Upper lobe of left lung (tissue), 6 donors: ENCODE results near the gene KIRREL3. TPM values are rescaled to one million over a fixed set of nuclear protein-coding genes. Genes with fewer than 3 reads are reported as not detected.

ENCODE experiments used
- ATAC-seq, 2 donors: fragments of 200-7000 bp; cut with Tn5 transposase; one replicate each; pipeline ENCODE4 v1.9.1; 2022; ENCODE audit warnings: mild to moderate bottlenecking in 2 of 2, moderate library complexity in 2 of 2; ENCODE audit not compliant: low FRiP score in 2 of 2
- DNase-seq, 2 donors: peaks; one replicate each; pipeline ENCODE4 v3.0.0-alpha.2; 2019 to 2020
- H3K27ac ChIP-seq, 4 donors: fragments of 200-600 bp; sonication (generic); one replicate each; pipeline ENCODE4 v1.5.1; 2016 to 2019
- H3K27me3 ChIP-seq, 4 donors: fragments of 200-600 bp; sonication (generic); one replicate each; pipeline ENCODE4 v1.5.1; 2017 to 2019
- H3K36me3 ChIP-seq, 4 donors: fragments of 200-600 bp; sonication (generic); one replicate each; pipeline ENCODE4 v1.5.1; 2016 to 2019
- H3K4me1 ChIP-seq, 4 donors: fragments of 200-600 bp; sonication (generic); one replicate each; pipeline ENCODE4 v1.5.1; 2018 to 2019
- H3K4me3 ChIP-seq, 4 donors: fragments of 200-600 bp; sonication (generic); one replicate each; pipeline ENCODE4 v1.5.1; 2017 to 2019; ENCODE audit warnings: mild to moderate bottlenecking in 2 of 4, moderate library complexity in 1 of 4
- H3K9me3 ChIP-seq, 4 donors: fragments of 200-600 bp; sonication (generic); one replicate each; pipeline ENCODE4 v1.5.1; 2018 to 2019
- EP300 ChIP-seq, 4 donors: sonication (generic); formaldehyde crosslinking; IDR thresholded peaks; one replicate each; pipeline ENCODE4 v1.5.1; 2017; ENCODE audit warnings: antibody characterized with exemption in 4 of 4, control low read depth in 2 of 4
- POLR2A ChIP-seq, 4 donors: fragments of 450-650 bp; IDR thresholded peaks; one replicate each; pipeline ENCODE4 v1.5.1; 2016 to 2017; ENCODE audit warnings: antibody characterized with exemption in 4 of 4, mild to moderate bottlenecking in 2 of 4
- POLR2AphosphoS5 ChIP-seq, 2 donors: sonication (generic); formaldehyde crosslinking; IDR thresholded peaks; one replicate each; pipeline ENCODE4 v1.5.1; 2017; ENCODE audit warnings: antibody characterized with exemption in 2 of 2
- WGBS, 2 donors: methylation state at CpG; one replicate each; pipeline ENCODE4 v1.1.5; 2017 to 2018; 5-methylcytosine and 5-hydroxymethylcytosine counted together
- total RNA-seq, 6 donors: library from RNA; depleted of rRNA in 4 of 6; stranded (reverse); fragments of >200 nt in 4 of 6; gene quantifications; one replicate each; pipeline versions ENCODE4 v1.1.0 to v1.2.1, GENCODE V29; 2016 to 2021
- TF ChIP-seq, protein P1 (sequence below), 6 experiments: fragments of 450-650 bp in 4 of 6; fragments of 200-600 bp in 2 of 6; sonication (generic) in 2 of 6; IDR thresholded peaks; one replicate each; pipeline ENCODE4 v1.5.1; 2016 to 2019; ENCODE audit warnings: antibody characterized with exemption in 6 of 6
- donor health status: DM: no; HTN: no; CAD: no; lungs with moderate emphysema.
- donor health status: DM: no; HTN: yes; CAD: no; lungs with severe emphysema.

The KIRREL3 gene
- total RNA-seq, 6 donors from 2014 or later = 0.22 to 0.24 TPM; not detected in 4

DNA sequence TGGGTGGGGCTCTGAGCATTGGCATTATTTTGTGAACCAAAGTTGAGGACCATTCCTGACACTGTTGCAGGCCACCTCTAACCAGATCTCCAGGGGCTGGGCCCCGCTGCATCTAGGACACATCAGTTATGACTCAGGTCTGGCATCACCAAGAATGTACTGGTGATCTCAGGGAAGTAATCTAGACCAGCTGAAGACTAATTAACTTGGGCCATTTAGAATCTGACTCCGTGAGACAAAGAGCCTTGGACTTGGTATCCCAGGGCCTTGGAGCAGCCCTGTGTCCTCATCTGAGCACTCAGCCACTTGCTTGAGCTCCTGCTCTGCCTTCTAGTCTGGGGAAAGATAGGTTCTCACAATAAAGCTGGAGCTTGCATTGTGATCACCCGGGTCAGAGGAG, 200.6 kb downstream of the KIRREL3 start:
- 86 to 92% methylated on average over 3 of the region's 3 CpGs for WGBS, 2 donors
- H3K36me3 ChIP-seq = no peaks in the 10 kb centered on the region
- H3K4me1 ChIP-seq = peaks cover 0 to 3% (median 0%) of the 10 kb centered on the region in 4 donors
- H3K27ac ChIP-seq = no peak overlapping the region
- no peak overlapping the region for H3K4me3 ChIP-seq
- H3K9me3 ChIP-seq = no peaks in the 10 kb centered on the region
- H3K27me3 ChIP-seq = no peaks in the 10 kb centered on the region
- TF ChIP-seq EP300 (IDR thresholded peaks at IDR 0.05) = no peak
- TF ChIP-seq POLR2A (IDR thresholded peaks at IDR 0.05) = no peak
- TF ChIP-seq POLR2AphosphoS5 (IDR thresholded peaks at IDR 0.05) = no peak
- TF ChIP-seq, protein P1, sequence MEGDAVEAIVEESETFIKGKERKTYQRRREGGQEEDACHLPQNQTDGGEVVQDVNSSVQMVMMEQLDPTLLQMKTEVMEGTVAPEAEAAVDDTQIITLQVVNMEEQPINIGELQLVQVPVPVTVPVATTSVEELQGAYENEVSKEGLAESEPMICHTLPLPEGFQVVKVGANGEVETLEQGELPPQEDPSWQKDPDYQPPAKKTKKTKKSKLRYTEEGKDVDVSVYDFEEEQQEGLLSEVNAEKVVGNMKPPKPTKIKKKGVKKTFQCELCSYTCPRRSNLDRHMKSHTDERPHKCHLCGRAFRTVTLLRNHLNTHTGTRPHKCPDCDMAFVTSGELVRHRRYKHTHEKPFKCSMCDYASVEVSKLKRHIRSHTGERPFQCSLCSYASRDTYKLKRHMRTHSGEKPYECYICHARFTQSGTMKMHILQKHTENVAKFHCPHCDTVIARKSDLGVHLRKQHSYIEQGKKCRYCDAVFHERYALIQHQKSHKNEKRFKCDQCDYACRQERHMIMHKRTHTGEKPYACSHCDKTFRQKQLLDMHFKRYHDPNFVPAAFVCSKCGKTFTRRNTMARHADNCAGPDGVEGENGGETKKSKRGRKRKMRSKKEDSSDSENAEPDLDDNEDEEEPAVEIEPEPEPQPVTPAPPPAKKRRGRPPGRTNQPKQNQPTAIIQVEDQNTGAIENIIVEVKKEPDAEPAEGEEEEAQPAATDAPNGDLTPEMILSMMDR (IDR thresholded peaks at IDR 0.05) = no peak
- no peak for DNase-seq
- ATAC-seq = peak in 1 of 2 donors; percentile 21

DNA sequence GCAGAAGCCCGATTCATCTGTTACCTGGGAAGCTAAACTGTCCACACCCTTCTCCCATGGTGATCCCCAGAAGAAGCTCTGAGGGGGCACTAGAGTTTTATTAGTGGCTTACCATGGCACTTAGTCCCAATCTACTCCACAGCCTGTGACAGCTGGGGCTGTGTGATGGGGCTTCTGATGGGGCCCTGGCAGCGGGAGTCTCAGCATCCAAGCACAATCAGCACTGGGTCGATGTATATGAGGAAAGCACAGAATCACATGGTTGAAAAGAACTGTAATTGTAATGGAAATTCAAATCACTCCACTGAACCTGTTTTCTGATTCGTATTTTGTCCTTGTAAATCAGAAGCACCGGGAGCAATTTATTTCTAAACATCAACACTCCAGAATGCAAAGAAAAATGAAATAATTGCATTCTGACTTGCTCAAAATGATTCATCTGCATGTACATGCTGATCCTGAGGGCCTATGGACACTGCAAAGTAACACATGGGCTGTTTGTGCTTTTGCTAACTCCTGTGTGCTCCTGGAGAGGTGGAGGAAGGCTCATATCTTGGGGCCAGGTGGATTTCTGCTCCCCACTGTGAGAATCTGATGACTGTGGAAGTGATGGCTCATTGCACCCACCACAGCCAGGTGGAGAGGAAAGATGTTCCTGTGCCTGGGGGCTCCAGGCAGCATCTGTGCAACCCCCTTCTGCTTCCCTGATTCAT, 203.0 kb downstream of the KIRREL3 start:
- Histone ChIP-seq H3K9me3 (no peaks in the 10 kb centered on the region), H3K27ac (no peak overlapping the region), H3K4me3 (no peak overlapping the region), H3K27me3 (no peaks in the 10 kb centered on the region), H3K4me1 (no peaks in the 10 kb centered on the region), H3K36me3 (no peaks in the 10 kb centered on the region)
- TF ChIP-seq EP300 (IDR thresholded peaks at IDR 0.05) (no peak), POLR2AphosphoS5 (IDR thresholded peaks at IDR 0.05) (no peak), POLR2A (IDR thresholded peaks at IDR 0.05) (no peak)
- TF ChIP-seq, protein P1 (IDR thresholded peaks at IDR 0.05) = no peak
- DNase-seq (no peak), ATAC-seq (no peak)
- 81 to 89% methylated on average over 5 of the region's 5 CpGs for WGBS, 2 donors

DNA sequence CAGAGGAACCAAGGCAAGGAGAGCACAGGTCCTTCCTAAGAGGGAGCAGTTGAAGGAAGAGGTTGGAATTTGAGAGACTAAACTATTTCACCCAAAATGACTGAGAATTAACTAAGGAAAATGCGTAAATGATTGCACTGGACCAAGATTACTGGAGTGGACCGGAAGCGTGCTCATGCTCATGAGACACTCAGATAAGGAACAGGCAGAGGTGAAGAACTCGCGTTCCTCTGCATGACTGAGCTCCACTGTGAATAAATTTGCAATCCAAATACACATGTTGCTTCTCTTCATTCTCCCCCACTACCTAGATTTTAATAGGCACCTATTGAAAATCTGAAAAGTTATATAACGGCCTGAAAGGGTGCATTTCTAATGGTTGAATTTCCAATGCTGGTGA, 207.0 kb downstream of the KIRREL3 start:
- Histone ChIP-seq H3K27ac (no peak overlapping the region), H3K4me3 (no peak overlapping the region), H3K9me3 (no peaks in the 10 kb centered on the region), H3K27me3 (no peaks in the 10 kb centered on the region), H3K36me3 (no peaks in the 10 kb centered on the region), H3K4me1 (no peaks in the 10 kb centered on the region)
- TF ChIP-seq POLR2A (IDR thresholded peaks at IDR 0.05) = no peak
- TF ChIP-seq EP300 (IDR thresholded peaks at IDR 0.05) = no peak
- TF ChIP-seq, protein P1 (IDR thresholded peaks at IDR 0.05) = no peak
- TF ChIP-seq POLR2AphosphoS5 (IDR thresholded peaks at IDR 0.05) = no peak
- DNase-seq (no peak), ATAC-seq (no peak)
- 84 to 88% methylated on average over 6 of the region's 6 CpGs for WGBS, 2 donors

DNA sequence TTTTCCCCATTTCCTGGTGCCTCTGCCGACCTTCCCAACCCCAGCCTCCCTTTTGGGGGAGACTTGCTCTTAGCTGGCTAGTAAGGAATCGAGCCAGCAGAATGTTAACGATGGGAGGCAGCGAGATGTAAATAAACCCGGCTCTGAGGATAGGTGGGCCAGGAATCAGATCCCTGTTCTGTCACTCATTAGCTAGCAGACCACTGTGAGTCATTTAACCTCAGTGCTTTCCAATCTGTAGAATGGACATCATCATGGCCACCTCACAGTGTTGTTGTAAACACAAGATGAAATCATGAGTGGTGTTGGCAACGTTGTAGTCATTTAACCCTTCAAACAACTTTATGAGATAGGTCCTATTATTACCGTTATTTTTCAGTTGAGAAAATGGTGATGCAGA, 208.6 kb downstream of the KIRREL3 start:
- Histone ChIP-seq H3K36me3 (no peaks in the 10 kb centered on the region), H3K27me3 (no peaks in the 10 kb centered on the region), H3K27ac (no peak overlapping the region), H3K4me3 (no peak overlapping the region), H3K9me3 (no peaks in the 10 kb centered on the region), H3K4me1 (no peaks in the 10 kb centered on the region)
- DNase-seq (no peak), ATAC-seq (no peak)
- 69 to 74% methylated on average over 7 of the region's 7 CpGs for WGBS, 2 donors
- TF ChIP-seq EP300 (IDR thresholded peaks at IDR 0.05) (no peak), POLR2AphosphoS5 (IDR thresholded peaks at IDR 0.05) (no peak), POLR2A (IDR thresholded peaks at IDR 0.05) (no peak)
- TF ChIP-seq, protein P1 (IDR thresholded peaks at IDR 0.05) = no peak

DNA sequence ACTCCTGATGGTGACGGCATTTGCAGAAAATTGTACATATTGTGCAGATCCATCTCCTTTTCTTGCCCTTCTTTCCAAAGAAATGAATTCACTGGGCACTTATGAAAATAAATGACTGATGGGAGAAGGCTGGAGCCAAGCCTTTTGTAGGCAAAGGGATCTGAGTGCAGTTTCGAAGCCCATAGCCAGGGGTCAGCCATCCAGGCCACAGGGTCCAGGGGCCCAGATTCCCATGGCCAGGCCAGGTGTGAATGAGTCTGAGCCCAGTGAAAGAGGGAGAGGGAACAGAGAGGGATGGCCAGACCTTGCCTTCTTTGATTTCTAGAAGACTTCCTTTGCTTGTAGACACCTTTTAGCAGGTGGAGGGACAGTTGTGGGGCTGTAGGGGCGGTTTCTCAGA, 209.1 kb downstream of the KIRREL3 start:
- H3K4me1 ChIP-seq = no peaks in the 10 kb centered on the region
- 77 to 80% methylated on average over 3 of the region's 3 CpGs for WGBS, 2 donors
- H3K27ac ChIP-seq = no peak overlapping the region
- H3K4me3 ChIP-seq = no peak overlapping the region
- no peaks in the 10 kb centered on the region for H3K36me3 ChIP-seq
- no peaks in the 10 kb centered on the region for H3K27me3 ChIP-seq
- no peaks in the 10 kb centered on the region for H3K9me3 ChIP-seq
- TF ChIP-seq POLR2AphosphoS5 (IDR thresholded peaks at IDR 0.05) = no peak
- ATAC-seq (no peak), DNase-seq (no peak)
